ENCODE data around the gene CCDC34.

CCDC34 gene

GRCh38 chr11:27391331-27392015 is 28.5 kb upstream of the CCDC34 start:
- DNase-seq, result no peak

DNA sequence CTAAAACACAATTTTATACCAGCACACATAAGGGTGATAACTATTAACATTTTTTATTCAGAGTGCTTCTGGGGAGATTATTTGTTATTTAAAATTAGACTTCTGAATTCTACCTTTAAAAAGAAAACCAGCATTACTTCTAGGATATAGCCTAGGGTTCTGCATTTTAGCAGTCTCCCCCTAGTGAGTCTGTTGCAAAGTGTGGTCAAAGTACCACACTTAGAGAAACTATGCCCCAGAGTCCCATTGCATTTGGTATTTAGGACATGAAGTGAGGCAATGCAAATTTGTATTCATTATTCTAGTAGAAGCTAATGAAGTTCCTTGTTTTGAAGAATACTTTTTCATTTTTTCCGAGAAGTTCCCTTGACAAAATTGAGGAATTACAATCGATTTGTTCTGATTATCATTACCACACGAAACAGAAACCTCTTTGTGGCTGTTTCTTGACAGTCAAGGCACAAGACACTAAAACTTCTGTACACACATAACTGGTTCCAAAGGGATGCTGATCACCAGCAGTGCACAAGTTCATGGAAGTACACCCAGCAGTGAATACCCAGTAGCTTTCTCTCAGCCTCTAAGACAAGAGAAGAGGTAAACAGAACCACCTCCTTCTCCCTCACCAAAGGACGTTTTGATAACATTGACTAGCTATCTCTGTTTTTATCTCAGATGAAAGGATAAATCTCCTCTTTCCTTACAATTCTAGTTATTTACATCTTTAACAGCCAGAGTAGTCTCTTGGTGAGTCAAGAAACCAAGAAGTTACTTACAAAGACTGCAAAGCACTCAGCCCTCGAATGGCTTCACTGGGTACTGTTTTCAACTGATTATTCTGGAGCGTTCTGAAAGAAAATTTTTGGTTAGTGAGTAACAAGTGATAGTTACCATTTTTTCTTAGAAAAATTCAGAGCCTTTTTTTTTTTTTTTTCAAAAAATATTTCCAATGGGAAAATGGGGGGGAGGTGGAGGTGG is 27.6 kb upstream of the CCDC34 start:
- DNase-seq, result no peak

GRCh38 chr11:27388869-27389268 is 25.9 kb upstream of the CCDC34 start:
- no peak for DNase-seq

GRCh38 chr11:27388001-27388400 is 25.0 kb upstream of the CCDC34 start:
- DNase-seq, result no peak

- DNase-seq, result no peak
Observed at GRCh38 chr11:27387362-27387761, 24.3 kb upstream of the CCDC34 start.

DNA sequence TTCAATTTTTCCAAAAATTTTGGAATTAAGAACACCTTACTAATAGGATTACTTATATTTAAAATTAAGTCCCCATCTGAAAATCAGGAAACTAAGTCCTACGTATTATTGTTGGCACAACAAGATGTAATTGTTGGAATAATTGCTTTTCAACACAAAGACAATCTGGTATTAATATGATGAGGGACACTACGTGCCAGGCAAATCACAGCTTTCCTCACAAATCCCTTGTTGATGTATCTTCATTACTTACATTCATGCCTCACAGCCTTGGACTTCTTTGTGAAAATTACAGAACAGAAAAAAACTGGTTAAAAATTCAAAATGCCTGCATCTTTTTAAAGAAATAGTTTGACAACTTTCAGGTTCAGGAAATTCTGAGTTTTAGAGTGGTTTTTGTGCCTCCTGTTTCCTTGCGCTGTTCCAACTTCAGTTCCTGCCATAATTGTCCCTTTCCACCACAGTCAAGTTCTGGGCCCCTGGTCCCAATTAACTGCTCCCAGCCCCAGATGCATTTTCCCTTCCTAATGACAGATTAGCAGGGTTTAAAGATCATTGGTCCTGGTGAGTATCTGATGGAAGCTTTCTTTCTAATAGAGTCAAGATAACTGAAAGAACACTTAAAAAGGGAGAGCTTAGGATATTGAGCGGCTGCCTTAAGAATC is 23.3 kb upstream of the CCDC34 start:
- no peak for DNase-seq

DNA sequence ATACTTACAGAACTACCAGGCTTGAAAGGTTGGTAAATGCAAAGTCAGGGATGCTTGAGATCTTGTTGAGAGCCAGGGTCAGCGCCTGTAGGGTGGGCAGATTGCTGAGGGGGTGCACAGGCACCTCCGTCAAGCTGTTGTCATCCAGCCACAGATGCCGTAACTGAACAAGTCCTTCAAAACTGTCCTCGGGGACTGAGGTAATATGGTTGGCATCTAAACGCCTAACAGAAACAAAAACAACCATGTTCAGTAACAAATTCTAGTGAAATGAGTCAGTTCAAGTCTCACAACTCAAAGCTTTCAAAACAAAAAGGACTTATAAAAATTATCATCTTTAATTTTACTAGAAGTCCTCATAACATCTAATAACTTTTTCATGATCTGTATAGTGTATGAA is 22.2 kb upstream of the CCDC34 start:
- no peak for DNase-seq

GRCh38 chr11:27384227-27384626 is 21.2 kb upstream of the CCDC34 start:
- no peak for DNase-seq

DNA sequence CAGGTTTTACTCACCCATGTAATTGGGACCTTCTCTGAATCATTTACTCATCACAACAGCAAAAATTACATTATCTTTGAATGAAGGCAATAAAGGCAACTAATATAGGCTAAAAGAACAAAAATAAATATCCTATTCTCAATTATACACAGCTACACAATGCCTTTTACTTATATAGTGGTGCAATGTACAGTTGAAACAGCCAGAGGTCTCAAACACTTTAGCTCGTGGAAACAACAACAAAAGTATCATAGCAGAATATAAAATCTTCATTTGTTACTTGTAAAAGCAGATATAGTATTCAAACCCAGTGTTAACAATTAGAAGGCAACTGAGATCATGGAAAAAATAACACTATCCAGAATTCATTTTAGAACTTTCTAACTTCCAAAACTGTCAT is 20.6 kb upstream of the CCDC34 start:
- DNase-seq, result no peak

DNA sequence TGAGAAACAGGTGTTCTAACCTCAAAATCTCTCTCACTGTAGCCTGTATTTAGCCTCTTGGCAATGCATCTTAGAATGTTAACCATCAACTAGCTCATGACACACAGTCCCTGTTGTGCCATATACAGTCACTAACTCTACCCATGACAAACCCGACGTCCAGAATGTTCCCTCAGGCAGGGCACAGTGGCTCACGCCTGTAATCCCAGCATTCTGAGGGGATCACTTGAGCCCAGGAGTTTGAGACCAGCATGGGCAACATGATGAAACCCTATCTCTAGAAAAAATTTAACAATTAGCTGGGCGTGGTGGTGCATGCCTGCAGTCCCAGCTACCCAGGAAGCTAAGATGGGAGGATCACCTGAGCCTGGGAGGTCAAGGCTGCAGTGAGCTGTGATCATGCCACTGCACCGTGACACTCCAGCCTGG is 18.2 kb upstream of the CCDC34 start:
- no peak for DNase-seq

GRCh38 chr11:27380771-27381170 is 17.8 kb upstream of the CCDC34 start:
- no peak for DNase-seq

- DNase-seq, result no peak
Observed at GRCh38 chr11:27379449-27379848, 16.4 kb upstream of the CCDC34 start.

- no peak for DNase-seq
Observed at GRCh38 chr11:27375370-27375769, 12.4 kb upstream of the CCDC34 start.

DNA sequence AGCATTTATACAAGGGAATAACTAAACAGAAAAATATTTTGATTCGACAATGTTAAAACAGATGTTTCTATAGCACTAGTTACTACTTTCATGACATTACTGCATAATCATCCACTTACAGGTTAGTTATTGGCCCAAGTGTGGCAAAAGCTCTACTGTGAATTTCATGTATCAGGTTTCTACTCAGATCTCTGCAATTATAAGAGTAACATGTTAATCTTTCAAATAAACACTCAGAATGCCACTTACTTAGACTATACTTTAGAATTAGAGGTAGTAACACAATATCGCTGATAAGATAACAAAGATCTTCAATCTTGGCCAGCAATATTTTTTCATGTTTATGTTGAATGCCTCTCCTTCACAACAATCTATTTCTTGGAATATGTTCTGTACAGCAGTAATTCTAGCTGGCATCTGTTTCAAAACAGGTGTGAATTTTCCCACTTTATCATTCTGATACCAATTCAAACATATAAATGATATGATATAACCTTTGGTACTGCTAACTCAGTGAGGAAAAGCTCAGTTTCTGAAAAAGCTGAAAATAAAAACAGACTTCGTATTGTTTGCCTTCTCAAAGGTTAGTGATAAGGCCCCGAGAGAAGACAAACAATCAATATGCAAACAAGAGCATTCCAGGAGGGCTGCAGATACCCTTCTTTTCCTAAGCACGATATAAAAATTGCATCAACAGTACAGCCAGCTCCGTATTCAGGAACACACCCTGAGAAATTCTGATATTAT is 11.0 kb upstream of the CCDC34 start:
- no peak for DNase-seq

DNA sequence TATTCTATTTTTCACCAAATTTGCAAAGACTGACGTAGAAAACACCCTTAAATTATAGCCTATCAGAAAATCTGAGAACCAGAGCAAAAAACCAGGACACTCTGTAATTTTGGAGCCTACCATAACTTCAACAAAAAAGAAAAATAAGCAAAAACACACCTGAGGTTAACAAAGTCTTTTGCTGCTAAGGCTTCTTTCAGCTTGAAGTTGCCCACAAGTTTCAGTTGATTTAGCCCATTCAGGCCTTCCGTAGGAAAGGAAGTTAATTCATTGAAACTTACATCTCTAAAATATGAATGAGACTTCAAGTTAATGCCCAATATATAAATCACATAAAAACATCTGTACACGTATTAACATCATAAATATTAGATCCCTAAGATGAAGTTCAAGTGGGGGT is 10.4 kb upstream of the CCDC34 start:
- no peak for DNase-seq

- no peak for DNase-seq
Observed at GRCh38 chr11:27372164-27372563, 9.1 kb upstream of the CCDC34 start.

DNA sequence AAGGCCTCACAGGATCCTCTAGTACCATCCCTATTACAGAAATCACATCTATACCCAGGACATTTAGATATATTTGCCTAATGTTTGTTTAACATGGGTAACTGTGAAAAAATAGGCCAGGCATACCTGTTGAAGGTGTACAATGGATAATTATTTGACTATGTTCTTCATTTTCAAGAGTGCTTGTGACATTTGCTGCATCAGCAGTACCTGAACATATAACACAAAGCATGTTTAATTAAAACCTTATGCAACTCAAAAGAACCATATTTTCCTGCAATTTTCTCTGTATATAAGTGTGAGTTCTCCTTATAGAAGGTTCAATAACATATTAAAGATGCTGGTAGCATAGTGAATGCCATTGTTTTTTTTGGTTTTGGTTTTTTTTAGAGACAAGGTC is 8.5 kb upstream of the CCDC34 start:
- no peak for DNase-seq

GRCh38 chr11:27370374-27370773 is 7.4 kb upstream of the CCDC34 start:
- peak; percentile 8 to 39 for DNase-seq

DNA sequence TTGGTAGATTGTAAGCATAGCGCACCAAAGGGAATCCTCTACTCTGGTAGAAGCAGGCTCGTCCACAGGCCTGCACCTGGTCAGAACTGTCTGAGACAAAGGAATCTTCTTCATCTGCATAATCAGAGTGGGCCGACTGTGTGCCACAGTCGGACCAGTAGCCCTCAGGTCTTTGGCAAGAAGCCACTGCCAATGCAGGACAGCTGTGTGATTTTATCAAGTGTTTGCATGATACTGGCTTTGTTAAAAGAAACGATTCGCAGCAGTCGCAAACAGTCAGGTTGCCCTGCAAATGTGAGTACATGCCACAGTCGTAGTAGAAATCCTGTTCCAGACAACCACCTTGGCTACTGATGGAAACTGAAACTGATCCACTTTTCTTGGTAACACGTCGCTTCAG is 4.9 kb upstream of the CCDC34 start:
- peak; percentile 64 to 92 for DNase-seq

- DNase-seq, result no peak
Observed at GRCh38 chr11:27363576-27364117, 632 bp upstream of the CCDC34 start.

DNA sequence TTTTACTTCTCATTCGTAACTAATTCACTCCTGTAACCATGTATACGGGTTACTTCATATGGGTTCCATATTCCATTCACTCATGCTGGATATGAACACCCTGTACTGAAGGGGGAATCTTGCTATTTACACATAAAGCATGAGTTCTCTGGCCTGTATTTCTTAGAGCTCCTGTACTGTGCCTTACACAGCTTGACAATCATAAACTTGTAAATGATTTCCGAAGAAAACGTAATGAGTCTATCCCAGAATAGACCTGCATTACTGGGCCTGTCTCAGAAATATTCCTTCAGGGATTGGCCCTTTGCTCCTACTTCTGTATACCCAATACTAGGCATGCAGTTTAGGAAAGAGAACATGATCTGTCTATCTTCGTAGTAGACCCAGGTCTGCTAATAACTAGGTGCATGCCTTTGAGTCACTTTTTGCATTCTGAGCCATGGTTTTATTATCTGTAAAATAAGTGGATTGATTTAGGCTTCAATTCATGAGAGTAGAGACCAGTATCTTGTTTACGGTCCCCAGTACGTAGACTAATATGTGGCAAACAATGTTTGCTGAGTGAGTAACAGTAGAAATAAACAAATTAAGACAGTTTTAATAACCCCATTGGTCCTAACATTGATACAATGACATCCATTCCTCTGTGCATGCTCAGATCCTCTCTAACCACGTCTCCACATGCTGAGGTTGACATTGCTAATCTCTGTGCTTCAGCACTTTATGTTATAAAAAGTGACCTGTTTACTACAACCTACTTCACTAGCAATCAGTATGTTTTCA is 1.2 kb downstream of the CCDC34 start:
- no peak for DNase-seq

- DNase-seq, result no peak
Observed at GRCh38 chr11:27358296-27358695, 4.7 kb downstream of the CCDC34 start.

All from NCI-H2081 (cell line).